SK-N-SH (cell line): Measurements from ENCODE around the gene IL1RL2. TPM values are rescaled to one million over a fixed set of nuclear protein-coding genes. Genes with fewer than 3 reads are reported as not detected.

Source experiments
- CTCF ChIA-PET: fragments of 300-600, 350-600 bp; formaldehyde crosslinking; extraction: SDS; loops from one replicate; lab custom pipeline; 2021; lab: Yijun Ruan, JAX
- POLR2A ChIA-PET: fragments of 350-600 bp; sonication (Branson Sonifier 250); formaldehyde crosslinking; extraction: SDS; loops from one replicate; lab custom pipeline; 2020; ENCODE audit warnings: antibody characterized with exemption, inconsistent platforms; lab: Yijun Ruan, JAX
- DNase-seq: peaks from one replicate; pipeline ENCODE4 v3.0.0; 2012
- H2AFZ ChIP-seq: fragments of 200-600 bp; sonication (generic); 2 replicates; pipeline ENCODE4 v1.8.1; 2016; ENCODE audit warnings: antibody characterized with exemption, mild to moderate bottlenecking, low read depth
- H3F3A ChIP-seq: fragments of 200-600 bp; sonication (generic); replicated peaks from 2 replicates; pipeline ENCODE3; 2016; ENCODE audit warnings: antibody characterized with exemption, mild to moderate bottlenecking; ENCODE audit not compliant: insufficient read depth
- H3K27ac ChIP-seq, 2 experiments: fragments of 200-500 bp in 1 of 2; fragments of 200-600 bp in 1 of 2; sonication (Bioruptor generic) in 1 of 2; sonication (generic), shearing (Covaris generic) in 1 of 2; 2 replicates each; pipeline versions ENCODE4 v1.5.1 to v1.6.1; 2014 to 2016; ENCODE audit warnings: low read depth in 2 of 2, inconsistent platforms in 1 of 2, low read length in 1 of 2, mild to moderate bottlenecking in 1 of 2, mixed read lengths in 1 of 2
- H3K27me3 ChIP-seq: fragments of 200-600 bp; sonication (generic), shearing (Covaris generic); 2 replicates; pipeline ENCODE4 v1.6.1; 2016; ENCODE audit warnings: mixed run types; ENCODE audit not compliant: insufficient read depth
- H3K36me3 ChIP-seq, 2 experiments: fragments of 200-500 bp in 1 of 2; fragments of 200-600 bp in 1 of 2; sonication (Bioruptor generic) in 1 of 2; sonication (generic) in 1 of 2; replicated peaks in 1 of 2; 2 replicates each; pipeline versions ENCODE3 to v1.5.1; 2014 to 2016; ENCODE audit warnings: low read length in 1 of 2, mild to moderate bottlenecking in 1 of 2; ENCODE audit not compliant: insufficient read depth in 2 of 2, control insufficient read depth in 1 of 2
- H3K4me1 ChIP-seq, 2 experiments: fragments of 200-500 bp in 1 of 2; fragments of 200-600 bp in 1 of 2; sonication (Bioruptor generic) in 1 of 2; sonication (generic), shearing (Covaris generic) in 1 of 2; 2 replicates each; pipeline versions ENCODE4 v1.5.1 to v1.6.1; 2014 to 2016; ENCODE audit warnings: low read depth in 1 of 2, low read length in 1 of 2, mixed run types in 1 of 2; ENCODE audit not compliant: insufficient read depth in 2 of 2, control insufficient read depth in 1 of 2
- H3K4me2 ChIP-seq: fragments of 200-600 bp; sonication (generic), shearing (Covaris generic); 2 replicates; pipeline ENCODE4 v1.6.1; 2017; ENCODE audit warnings: mixed run types
- H3K4me3 ChIP-seq, 2 experiments: fragments of 200-500 bp in 1 of 2; fragments of 200-600 bp in 1 of 2; sonication (Bioruptor generic) in 1 of 2; sonication (generic), shearing (Covaris generic) in 1 of 2; 2 replicates each; pipeline versions ENCODE4 v1.5.1 to v1.8.1; 2014 to 2016; ENCODE audit warnings: low read depth in 2 of 2, inconsistent platforms in 1 of 2, low read length in 1 of 2, mild to moderate bottlenecking in 1 of 2, mixed read lengths in 1 of 2, moderate library complexity in 1 of 2
- H3K79me2 ChIP-seq: fragments of 200-600 bp; sonication (generic); 2 replicates; pipeline ENCODE4 v1.8.1; 2017; ENCODE audit warnings: mild to moderate bottlenecking; ENCODE audit not compliant: insufficient read depth
- H3K9ac ChIP-seq: fragments of 200-600 bp; sonication (generic); 2 replicates; pipeline ENCODE4 v1.6.1; 2017; ENCODE audit warnings: mixed run types
- H3K9me2 ChIP-seq: fragments of 200-600 bp; sonication (generic); 2 replicates; pipeline ENCODE4 v1.6.1; 2017; ENCODE audit warnings: mixed run types
- H3K9me3 ChIP-seq: fragments of 200-600 bp; sonication (generic); 2 replicates; pipeline ENCODE4 v1.6.1; 2017; ENCODE audit warnings: mixed run types, mild to moderate bottlenecking, moderate library complexity
- H4K20me1 ChIP-seq: fragments of 200-600 bp; sonication (generic); 2 replicates; pipeline ENCODE4 v1.6.1; 2017; ENCODE audit warnings: mild to moderate bottlenecking, mixed run types; ENCODE audit not compliant: insufficient read depth
- ELF1 ChIP-seq: IDR thresholded peaks from 2 replicates; pipeline ENCODE4 v1.4.0; 2012
- EP300 ChIP-seq, 2 experiments: IDR thresholded peaks; 2 replicates each; pipeline versions ENCODE4 v1.4.0 to v1.6.1; 2012; ENCODE audit warnings: borderline replicate concordance in 1 of 2, low read depth in 1 of 2, low read length in 1 of 2
- EZH2phosphoT487 ChIP-seq: fragments of 200-600 bp; sonication (generic); IDR thresholded peaks from 2 replicates; pipeline ENCODE4 v1.6.1; 2017; ENCODE audit warnings: low read depth, mixed run types, mild to moderate bottlenecking, antibody characterized with exemption, moderate library complexity, borderline replicate concordance
- FOXJ3 ChIP-seq: sonication (generic); formaldehyde crosslinking; IDR thresholded peaks from 2 replicates; pipeline ENCODE4 v1.5.1; 2020; ENCODE audit warnings: mild to moderate bottlenecking, missing genetic modification reagents
- FOXM1 ChIP-seq: IDR thresholded peaks from 2 replicates; pipeline ENCODE4 v1.4.0; 2012; ENCODE audit warnings: low read depth, mild to moderate bottlenecking
- MEF2A ChIP-seq: IDR thresholded peaks from 2 replicates; pipeline ENCODE4 v1.4.0; 2012; ENCODE audit warnings: low read depth, borderline replicate concordance
- MXI1 ChIP-seq: IDR thresholded peaks from 2 replicates; pipeline ENCODE4 v1.6.1; 2012; ENCODE audit warnings: mild to moderate bottlenecking, low read depth, low read length, improper control_type of control experiment
- NRF1 ChIP-seq: IDR thresholded peaks from 2 replicates; pipeline ENCODE4 v1.6.1; 2012; ENCODE audit warnings: low read depth, mild to moderate bottlenecking, low read length
- RAD21 ChIP-seq: IDR thresholded peaks from 2 replicates; pipeline ENCODE4 v1.6.1; 2012; ENCODE audit warnings: mild to moderate bottlenecking, low read length
- RXRA ChIP-seq: IDR thresholded peaks from 2 replicates; pipeline ENCODE4 v1.4.0; 2012; ENCODE audit warnings: low read depth, mild to moderate bottlenecking, borderline replicate concordance
- SIN3A ChIP-seq: IDR thresholded peaks from 2 replicates; pipeline ENCODE4 v1.6.1; 2012; ENCODE audit warnings: low read depth, mild to moderate bottlenecking, low read length, moderate library complexity, borderline replicate concordance
- TCF12 ChIP-seq: IDR thresholded peaks from 2 replicates; pipeline ENCODE4 v1.4.0; 2012
- WGBS: methylation state at CpG from one replicate; pipeline ENCODE4 v1.1.6; 2017; ENCODE audit warnings: low lambda C conversion rate; 5-methylcytosine and 5-hydroxymethylcytosine counted together
- polyA plus RNA-seq, 3 experiments: library from polyadenylated mRNA; depleted of rRNA; stranded (reverse); fragments of >200 nt; gene quantifications; 2 replicates each; pipeline ENCODE4 v1.2.3, GENCODE V29; 2012
- TF ChIP-seq, protein P1 (sequence below): IDR thresholded peaks from 2 replicates; pipeline ENCODE4 v1.4.0; 2012; ENCODE audit warnings: low read depth, borderline replicate concordance
- TF ChIP-seq, protein P2 (sequence below): IDR thresholded peaks from 2 replicates; pipeline ENCODE4 v1.4.0; 2012; ENCODE audit warnings: low read depth
- TF ChIP-seq, protein P3 (sequence below): fragments of 150-350 bp; IDR thresholded peaks from 2 replicates; pipeline ENCODE4 v1.6.1; 2016; ENCODE audit warnings: mild to moderate bottlenecking, low read depth, low read length
- TF ChIP-seq, protein P4 (sequence below): fragments of 150-350 bp; IDR thresholded peaks from 2 replicates; pipeline ENCODE4 v1.6.1; 2017; ENCODE audit warnings: antibody characterized with exemption, low read length, low read depth, borderline replicate concordance
- TF ChIP-seq, protein P5 (sequence below): IDR thresholded peaks from 2 replicates; pipeline ENCODE4 v1.6.1; 2012; ENCODE audit warnings: mild to moderate bottlenecking, low read depth, low read length, moderate library complexity
- TF ChIP-seq, protein P6 (sequence below): IDR thresholded peaks from 2 replicates; pipeline ENCODE4; 2012

Gene IL1RL2
- polyA plus RNA-seq, 1 of the 3 experiments (the other 2 are of a cell fraction): 0.05 TPM

DNA sequence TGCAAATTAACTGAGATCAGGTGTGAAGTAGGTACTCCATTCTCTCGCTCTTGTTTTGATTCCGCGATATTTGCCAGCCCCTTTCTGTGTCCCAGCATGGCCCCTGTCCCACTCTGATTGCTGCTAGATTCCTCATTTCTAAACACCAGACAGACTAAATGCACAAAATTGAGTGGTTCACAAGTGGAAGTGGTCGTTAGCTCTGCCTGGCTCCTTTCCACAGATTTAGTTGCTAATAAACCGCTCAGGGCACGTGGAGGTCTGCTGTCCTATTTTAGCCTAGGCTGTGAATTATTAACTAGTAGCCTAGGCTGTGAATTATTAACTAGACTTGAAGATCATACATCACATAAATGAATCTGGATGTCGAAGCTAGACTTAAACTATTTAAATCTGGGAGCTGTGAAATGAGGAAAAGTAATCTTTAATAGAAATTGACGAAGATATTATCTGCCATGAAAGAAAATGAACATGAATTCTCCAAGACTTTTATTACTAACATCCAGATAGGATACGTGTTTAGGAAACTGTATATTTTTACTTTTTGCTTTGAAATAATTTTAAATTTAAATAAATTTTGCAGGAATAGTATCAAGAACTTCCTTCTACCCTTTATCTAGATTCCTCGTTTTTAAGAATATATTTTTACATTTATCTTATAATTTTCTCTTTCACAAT lies 3.7 kb downstream of the IL1RL2 start (continued):
- TF ChIP-seq, protein P1, sequence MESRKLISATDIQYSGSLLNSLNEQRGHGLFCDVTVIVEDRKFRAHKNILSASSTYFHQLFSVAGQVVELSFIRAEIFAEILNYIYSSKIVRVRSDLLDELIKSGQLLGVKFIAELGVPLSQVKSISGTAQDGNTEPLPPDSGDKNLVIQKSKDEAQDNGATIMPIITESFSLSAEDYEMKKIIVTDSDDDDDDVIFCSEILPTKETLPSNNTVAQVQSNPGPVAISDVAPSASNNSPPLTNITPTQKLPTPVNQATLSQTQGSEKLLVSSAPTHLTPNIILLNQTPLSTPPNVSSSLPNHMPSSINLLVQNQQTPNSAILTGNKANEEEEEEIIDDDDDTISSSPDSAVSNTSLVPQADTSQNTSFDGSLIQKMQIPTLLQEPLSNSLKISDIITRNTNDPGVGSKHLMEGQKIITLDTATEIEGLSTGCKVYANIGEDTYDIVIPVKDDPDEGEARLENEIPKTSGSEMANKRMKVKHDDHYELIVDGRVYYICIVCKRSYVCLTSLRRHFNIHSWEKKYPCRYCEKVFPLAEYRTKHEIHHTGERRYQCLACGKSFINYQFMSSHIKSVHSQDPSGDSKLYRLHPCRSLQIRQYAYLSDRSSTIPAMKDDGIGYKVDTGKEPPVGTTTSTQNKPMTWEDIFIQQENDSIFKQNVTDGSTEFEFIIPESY: no peak
- TF ChIP-seq MXI1 (no peak), EP300 (IDR thresholded peaks at IDR 0.05; ENCODE audit: borderline replicate concordance in 1 of 2, low read depth in 1 of 2, low read length in 1 of 2) (no peak), ELF1 (no peak), SIN3A (no peak)
- TF ChIP-seq, protein P2, sequence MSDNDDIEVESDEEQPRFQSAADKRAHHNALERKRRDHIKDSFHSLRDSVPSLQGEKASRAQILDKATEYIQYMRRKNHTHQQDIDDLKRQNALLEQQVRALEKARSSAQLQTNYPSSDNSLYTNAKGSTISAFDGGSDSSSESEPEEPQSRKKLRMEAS: no peak

DNA sequence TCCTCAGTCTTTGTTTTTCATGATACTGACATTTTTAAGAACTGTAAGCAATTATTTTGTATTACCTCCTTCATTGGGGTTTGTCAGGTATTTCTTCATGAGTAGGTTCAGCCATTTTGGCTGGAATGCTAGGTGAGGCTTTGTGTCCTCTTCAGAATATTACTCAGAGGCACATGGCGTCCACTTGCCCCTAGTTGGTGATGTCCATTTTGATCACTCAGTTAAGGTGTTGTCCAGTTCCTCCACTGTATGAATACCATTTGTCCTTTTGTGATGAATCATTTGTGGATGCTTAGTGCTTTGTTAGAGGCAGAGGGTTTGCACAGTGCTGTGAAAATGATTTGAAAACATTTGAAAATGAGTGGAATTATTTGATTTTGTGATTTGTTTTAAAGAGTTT lies 4.7 kb downstream of the IL1RL2 start:
- Histone ChIP-seq H3K36me3 (no peaks in the 10 kb centered on the region), H2AFZ (no peak overlapping the region), H3K9ac (no peak overlapping the region), H3K4me3 (no peak overlapping the region), H4K20me1 (no peaks in the 10 kb centered on the region), H3K9me3 (no peaks in the 10 kb centered on the region), H3K79me2 (no peaks in the 10 kb centered on the region), H3F3A (no peaks in the 10 kb centered on the region), H3K27me3 (no peaks in the 10 kb centered on the region), H3K4me2 (no peak overlapping the region), H3K9me2 (no peaks in the 10 kb centered on the region), H3K27ac (no peak overlapping the region), H3K4me1 (no peaks in the 10 kb centered on the region; a peak in 1 of 4 replicates)
- no peak for DNase-seq
- WGBS: 73% methylated on average over 1 of the region's 1 CpG
- CTCF ChIA-PET: interaction anchor here (1.6 kb wide), 1 partner anchor 171 kb away, joined by 4 read pairs; no protein-coding TSS in a partner anchor
- POLR2A ChIA-PET: no interaction called here
- TF ChIP-seq NRF1 (no peak), FOXM1 (no peak), RXRA (no peak), MEF2A (no peak), RAD21 (no peak), EZH2phosphoT487 (no peak), FOXJ3 (CRISPR knock-in tag) (no peak), TCF12 (no peak)
- TF ChIP-seq, protein P3, sequence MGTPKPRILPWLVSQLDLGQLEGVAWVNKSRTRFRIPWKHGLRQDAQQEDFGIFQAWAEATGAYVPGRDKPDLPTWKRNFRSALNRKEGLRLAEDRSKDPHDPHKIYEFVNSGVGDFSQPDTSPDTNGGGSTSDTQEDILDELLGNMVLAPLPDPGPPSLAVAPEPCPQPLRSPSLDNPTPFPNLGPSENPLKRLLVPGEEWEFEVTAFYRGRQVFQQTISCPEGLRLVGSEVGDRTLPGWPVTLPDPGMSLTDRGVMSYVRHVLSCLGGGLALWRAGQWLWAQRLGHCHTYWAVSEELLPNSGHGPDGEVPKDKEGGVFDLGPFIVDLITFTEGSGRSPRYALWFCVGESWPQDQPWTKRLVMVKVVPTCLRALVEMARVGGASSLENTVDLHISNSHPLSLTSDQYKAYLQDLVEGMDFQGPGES: no peak
- TF ChIP-seq, protein P4, sequence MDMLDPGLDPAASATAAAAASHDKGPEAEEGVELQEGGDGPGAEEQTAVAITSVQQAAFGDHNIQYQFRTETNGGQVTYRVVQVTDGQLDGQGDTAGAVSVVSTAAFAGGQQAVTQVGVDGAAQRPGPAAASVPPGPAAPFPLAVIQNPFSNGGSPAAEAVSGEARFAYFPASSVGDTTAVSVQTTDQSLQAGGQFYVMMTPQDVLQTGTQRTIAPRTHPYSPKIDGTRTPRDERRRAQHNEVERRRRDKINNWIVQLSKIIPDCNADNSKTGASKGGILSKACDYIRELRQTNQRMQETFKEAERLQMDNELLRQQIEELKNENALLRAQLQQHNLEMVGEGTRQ: no peak
- TF ChIP-seq, protein P5, sequence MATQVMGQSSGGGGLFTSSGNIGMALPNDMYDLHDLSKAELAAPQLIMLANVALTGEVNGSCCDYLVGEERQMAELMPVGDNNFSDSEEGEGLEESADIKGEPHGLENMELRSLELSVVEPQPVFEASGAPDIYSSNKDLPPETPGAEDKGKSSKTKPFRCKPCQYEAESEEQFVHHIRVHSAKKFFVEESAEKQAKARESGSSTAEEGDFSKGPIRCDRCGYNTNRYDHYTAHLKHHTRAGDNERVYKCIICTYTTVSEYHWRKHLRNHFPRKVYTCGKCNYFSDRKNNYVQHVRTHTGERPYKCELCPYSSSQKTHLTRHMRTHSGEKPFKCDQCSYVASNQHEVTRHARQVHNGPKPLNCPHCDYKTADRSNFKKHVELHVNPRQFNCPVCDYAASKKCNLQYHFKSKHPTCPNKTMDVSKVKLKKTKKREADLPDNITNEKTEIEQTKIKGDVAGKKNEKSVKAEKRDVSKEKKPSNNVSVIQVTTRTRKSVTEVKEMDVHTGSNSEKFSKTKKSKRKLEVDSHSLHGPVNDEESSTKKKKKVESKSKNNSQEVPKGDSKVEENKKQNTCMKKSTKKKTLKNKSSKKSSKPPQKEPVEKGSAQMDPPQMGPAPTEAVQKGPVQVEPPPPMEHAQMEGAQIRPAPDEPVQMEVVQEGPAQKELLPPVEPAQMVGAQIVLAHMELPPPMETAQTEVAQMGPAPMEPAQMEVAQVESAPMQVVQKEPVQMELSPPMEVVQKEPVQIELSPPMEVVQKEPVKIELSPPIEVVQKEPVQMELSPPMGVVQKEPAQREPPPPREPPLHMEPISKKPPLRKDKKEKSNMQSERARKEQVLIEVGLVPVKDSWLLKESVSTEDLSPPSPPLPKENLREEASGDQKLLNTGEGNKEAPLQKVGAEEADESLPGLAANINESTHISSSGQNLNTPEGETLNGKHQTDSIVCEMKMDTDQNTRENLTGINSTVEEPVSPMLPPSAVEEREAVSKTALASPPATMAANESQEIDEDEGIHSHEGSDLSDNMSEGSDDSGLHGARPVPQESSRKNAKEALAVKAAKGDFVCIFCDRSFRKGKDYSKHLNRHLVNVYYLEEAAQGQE: no peak
- TF ChIP-seq, protein P1: no peak
- TF ChIP-seq, protein P6, sequence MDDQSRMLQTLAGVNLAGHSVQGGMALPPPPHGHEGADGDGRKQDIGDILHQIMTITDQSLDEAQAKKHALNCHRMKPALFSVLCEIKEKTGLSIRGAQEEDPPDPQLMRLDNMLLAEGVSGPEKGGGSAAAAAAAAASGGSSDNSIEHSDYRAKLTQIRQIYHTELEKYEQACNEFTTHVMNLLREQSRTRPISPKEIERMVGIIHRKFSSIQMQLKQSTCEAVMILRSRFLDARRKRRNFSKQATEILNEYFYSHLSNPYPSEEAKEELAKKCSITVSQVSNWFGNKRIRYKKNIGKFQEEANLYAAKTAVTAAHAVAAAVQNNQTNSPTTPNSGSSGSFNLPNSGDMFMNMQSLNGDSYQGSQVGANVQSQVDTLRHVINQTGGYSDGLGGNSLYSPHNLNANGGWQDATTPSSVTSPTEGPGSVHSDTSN: no peak
